HCT116 (cell line): ENCODE results near the gene CACNG6. TPM values are rescaled to one million over a fixed set of nuclear protein-coding genes. Genes with fewer than 3 reads are reported as not detected.

Source experiments
- ATAC-seq: fragments of 200-7000 bp; cut with Tn5 transposase; 2 replicates; pipeline ENCODE4 v1.9.1; 2020; ENCODE audit warnings: mild to moderate bottlenecking, moderate library complexity
- BruUV-seq: library from RNA; stranded (reverse); fragments of 400-500 nt; replicated peaks from 2 replicates; lab custom pipeline; 2021; lab: Mats Ljungman, UMichigan
- CTCF ChIA-PET: fragments of 300-600 bp; sonication (Branson Sonifier 250); formaldehyde crosslinking; loops from one replicate; lab custom pipeline; 2021; ENCODE audit warnings: antibody characterized with exemption; lab: Charles Lee
- POLR2A ChIA-PET: fragments of 300-600, 350-600 bp; sonication (Branson Sonifier 250); formaldehyde crosslinking; loops from one replicate; lab custom pipeline; 2021; ENCODE audit warnings: antibody characterized with exemption; lab: Charles Lee
- RAD21 ChIA-PET, 2 experiments: fragments of 300-600 bp; sonication (Branson Sonifier 250); formaldehyde crosslinking; loops; one replicate each; lab custom pipeline; 2023; ENCODE audit warnings: low total read pairs in 2 of 2; ENCODE audit not compliant: uncharacterized antibody in 2 of 2, unreplicated experiment in 2 of 2, low non-redundant PET in 1 of 2; lab: Charles Lee
- DNase-seq: peaks from one replicate; pipeline ENCODE4 v3.0.0-alpha.2; 2010; ENCODE audit warnings: low read depth, low spot score
- H2AFZ ChIP-seq: fragments of 200-600 bp; shearing (Covaris generic), sonication (generic); 2 replicates; pipeline ENCODE4 v1.6.1; 2017; ENCODE audit warnings: low read depth, mixed run types, mixed read lengths, antibody characterized with exemption, low read length; ENCODE audit not compliant: poor library complexity, severe bottlenecking
- H3K27ac ChIP-seq: 2 replicates; pipeline ENCODE4 v1.5.1; 2012; ENCODE audit warnings: low read depth, low read length
- H3K27me3 ChIP-seq: fragments of 200-600 bp; sonication (generic); 2 replicates; pipeline ENCODE4 v1.6.1; 2016; ENCODE audit warnings: mixed run types, low read length, mixed read lengths; ENCODE audit not compliant: insufficient read depth
- H3K36me3 ChIP-seq, 2 experiments: fragments of 200-500 bp in 1 of 2; fragments of 200-600 bp in 1 of 2; sonication (Bioruptor generic) in 1 of 2; sonication (generic) in 1 of 2; 2 replicates each; pipeline versions ENCODE4 v1.5.1 to v1.6.1; 2014 to 2016; ENCODE audit warnings: low read length in 2 of 2, inconsistent platforms in 1 of 2, mixed read lengths in 1 of 2, mixed run types in 1 of 2; ENCODE audit not compliant: insufficient read depth in 2 of 2, control insufficient read depth in 1 of 2
- H3K4me1 ChIP-seq, 2 experiments: fragments of 200-600 bp in 1 of 2; sonication (generic) in 1 of 2; 2 replicates each; pipeline versions ENCODE4 v1.5.1 to v1.6.1; 2012 to 2017; ENCODE audit warnings: low read length in 2 of 2, inconsistent platforms in 1 of 2, mild to moderate bottlenecking in 1 of 2, mixed read lengths in 1 of 2, mixed run types in 1 of 2, moderate library complexity in 1 of 2; ENCODE audit not compliant: insufficient read depth in 2 of 2, control insufficient read depth in 1 of 2
- H3K4me2 ChIP-seq: fragments of 200-600 bp; sonication (generic); 2 replicates; pipeline ENCODE4 v1.6.1; 2017; ENCODE audit warnings: mixed run types, low read length, mixed read lengths
- H3K4me3 ChIP-seq, 2 experiments: fragments of 200-600 bp in 1 of 2; sonication (generic) in 1 of 2; replicated peaks in 1 of 2; 2 replicates each; pipeline ENCODE4 v1.5.1; 2011 to 2016; ENCODE audit warnings: low read length in 2 of 2, control low read depth in 1 of 2, low read depth in 1 of 2, mild to moderate bottlenecking in 1 of 2, mixed read lengths in 1 of 2, mixed run types in 1 of 2
- H3K79me2 ChIP-seq: fragments of 200-600 bp; sonication (generic); 2 replicates; pipeline ENCODE4 v1.6.1; 2017; ENCODE audit warnings: mild to moderate bottlenecking, mixed run types, low read length, moderate library complexity, mixed read lengths; ENCODE audit not compliant: insufficient read depth
- H3K9ac ChIP-seq: fragments of 200-600 bp; sonication (generic); 2 replicates; pipeline ENCODE4 v1.6.1; 2016; ENCODE audit warnings: low read length, mixed read lengths
- H3K9me2 ChIP-seq: fragments of 200-600 bp; sonication (generic), shearing (Covaris generic); 2 replicates; pipeline ENCODE4 v1.6.1; 2017; ENCODE audit warnings: mixed run types, mild to moderate bottlenecking, moderate library complexity; ENCODE audit not compliant: insufficient read depth
- H3K9me3 ChIP-seq, 2 experiments: fragments of 200-500 bp in 1 of 2; fragments of 200-600 bp in 1 of 2; sonication (Bioruptor generic) in 1 of 2; sonication (generic) in 1 of 2; 2 replicates each; pipeline ENCODE4 v1.6.1; 2014 to 2017; ENCODE audit warnings: low read length in 2 of 2, mixed read lengths in 2 of 2, inconsistent platforms in 1 of 2, low read depth in 1 of 2, mild to moderate bottlenecking in 1 of 2, mixed run types in 1 of 2, moderate library complexity in 1 of 2; ENCODE audit not compliant: control insufficient read depth in 1 of 2, insufficient read depth in 1 of 2
- H4K20me1 ChIP-seq: fragments of 200-600 bp; sonication (generic), shearing (Covaris generic); 2 replicates; pipeline ENCODE4 v1.6.1; 2017; ENCODE audit warnings: mixed run types, mild to moderate bottlenecking, moderate library complexity; ENCODE audit not compliant: insufficient read depth
- CBX3 ChIP-seq: IDR thresholded peaks from 2 replicates; pipeline ENCODE4 v1.6.1; 2012; ENCODE audit warnings: low read depth
- CEBPB ChIP-seq: IDR thresholded peaks from 2 replicates; pipeline ENCODE4 v1.6.1; 2012; ENCODE audit warnings: low read depth
- EZH2 ChIP-seq: fragments of 200-600 bp; sonication (generic); IDR thresholded peaks from 2 replicates; pipeline ENCODE4 v1.6.1; 2017; ENCODE audit warnings: antibody characterized with exemption, mixed run types
- EZH2phosphoT487 ChIP-seq: fragments of 200-600 bp; IDR thresholded peaks from 2 replicates; pipeline ENCODE4 v1.6.1; 2018; ENCODE audit warnings: antibody characterized with exemption, borderline replicate concordance
- JUND ChIP-seq: IDR thresholded peaks from 2 replicates; pipeline ENCODE4 v1.6.1; 2012
- POLR2AphosphoS5 ChIP-seq: IDR thresholded peaks from 2 replicates; pipeline ENCODE4 v1.6.1; 2011; ENCODE audit warnings: mild to moderate bottlenecking, low read depth, low read length, moderate library complexity
- RAD21 ChIP-seq: IDR thresholded peaks from 2 replicates; pipeline ENCODE4 v1.6.1; 2012; ENCODE audit warnings: low read depth, mild to moderate bottlenecking
- SIN3A ChIP-seq: IDR thresholded peaks from 2 replicates; pipeline ENCODE4 v1.6.1; 2012; ENCODE audit warnings: low read depth
- TCF7L2 ChIP-seq: IDR thresholded peaks from 2 replicates; pipeline ENCODE4 v1.7.0; 2011; ENCODE audit warnings: borderline replicate concordance, inconsistent platforms; ENCODE audit not compliant: insufficient read depth, insufficient read length; ENCODE audit errors: extremely low read depth
- ZBTB33 ChIP-seq: IDR thresholded peaks from 2 replicates; pipeline ENCODE4 v1.6.1; 2011; ENCODE audit warnings: mild to moderate bottlenecking, low read length, moderate library complexity; ENCODE audit not compliant: insufficient replicate concordance; ENCODE audit errors: extremely low read depth
- intact Hi-C: fragments of 100-400 bp; cut with micrococcal nuclease; formaldehyde crosslinking; loops from 2 replicates; pipeline ENCODE4 v1.10.0; 2022
- total RNA-seq: library from RNA; stranded (reverse); gene quantifications from one replicate; pipeline ENCODE4 v1.2.1, GENCODE V29; 2021; ENCODE audit not compliant: unreplicated experiment
- TF ChIP-seq, protein P1 (sequence below), 3 experiments: fragments of 200-600 bp in 1 of 3; sonication (generic) in 1 of 3; IDR thresholded peaks in 2 of 3; conservative IDR thresholded peaks in 1 of 3; 2 replicates each; pipeline ENCODE4 v1.5.1; 2012 to 2017; ENCODE audit warnings: low read depth in 2 of 3, low read length in 2 of 3, antibody characterized with exemption in 1 of 3, borderline replicate concordance in 1 of 3, control low read depth in 1 of 3, mild to moderate bottlenecking in 1 of 3, mixed read lengths in 1 of 3, mixed run types in 1 of 3, moderate library complexity in 1 of 3; ENCODE audit not compliant: insufficient read depth in 1 of 3

The CACNG6 gene
- total RNA-seq, 1 experiment from 2014 or later = 0.15 TPM

DNA sequence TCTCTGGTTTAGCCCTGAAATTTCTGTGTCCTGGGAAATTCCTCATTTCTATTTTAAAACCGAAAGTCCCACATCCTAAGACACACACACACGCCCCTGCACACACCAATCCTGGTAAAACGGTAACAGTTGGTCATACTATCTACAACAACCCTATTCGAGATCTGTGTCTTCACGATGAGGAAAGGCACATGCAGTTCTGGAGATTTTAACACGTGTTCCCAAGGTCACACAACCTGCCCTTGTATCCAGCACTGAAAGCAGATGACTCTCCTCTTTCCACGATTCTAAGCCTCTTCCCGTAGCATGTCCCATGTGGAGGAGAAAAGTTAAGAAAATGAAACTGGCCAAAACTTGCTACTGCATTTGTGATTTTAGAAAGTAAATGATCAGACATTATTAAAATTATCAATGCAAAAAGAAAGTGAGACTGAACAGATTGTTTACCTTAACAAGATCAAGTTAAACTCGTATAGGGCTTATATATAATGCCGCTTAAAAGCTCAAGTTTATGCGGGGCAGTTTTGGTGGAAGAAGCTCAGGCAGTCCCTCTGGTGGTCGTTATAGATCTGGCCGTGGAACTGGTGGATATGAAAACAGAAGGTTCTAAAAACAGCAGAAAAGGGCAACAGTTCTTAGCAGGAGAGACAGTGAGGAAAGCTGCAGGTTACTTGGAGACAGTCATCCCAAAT is 39.6 kb downstream of the CACNG6 start:
- no peak overlapping the region for H3K9ac ChIP-seq
- no peaks in the 10 kb centered on the region for H3K9me3 ChIP-seq
- BruUV-seq = no TSS peak
- DNase-seq (no peak), ATAC-seq (peak; percentile 44; the same call in 1 of the 2 replicates)
- H3K79me2 ChIP-seq = no peaks in the 10 kb centered on the region
- H3K9me2 ChIP-seq = no peaks in the 10 kb centered on the region
- peaks cover 0 to 3% of the 10 kb centered on the region in 2 experiments; a peak in 1 of 4 replicates for H3K4me1 ChIP-seq
- CTCF ChIA-PET = interaction anchor here (0.8 to 1.4 kb wide), 4 partner anchors 11 to 238 kb away, joined by 3 to 9 read pairs (median 4); no protein-coding TSS in a partner anchor
- H3K4me2 ChIP-seq = no peak overlapping the region
- TF ChIP-seq RAD21 (peak; percentile 40; the same call in 1 of the 2 replicates), TCF7L2 (no peak), CBX3 (no peak), SIN3A (no peak), EZH2phosphoT487 (no peak), POLR2AphosphoS5 (no peak), CEBPB (no peak), JUND (no peak), ZBTB33 (no peak), EZH2 (no peak)
- TF ChIP-seq, protein P1, sequence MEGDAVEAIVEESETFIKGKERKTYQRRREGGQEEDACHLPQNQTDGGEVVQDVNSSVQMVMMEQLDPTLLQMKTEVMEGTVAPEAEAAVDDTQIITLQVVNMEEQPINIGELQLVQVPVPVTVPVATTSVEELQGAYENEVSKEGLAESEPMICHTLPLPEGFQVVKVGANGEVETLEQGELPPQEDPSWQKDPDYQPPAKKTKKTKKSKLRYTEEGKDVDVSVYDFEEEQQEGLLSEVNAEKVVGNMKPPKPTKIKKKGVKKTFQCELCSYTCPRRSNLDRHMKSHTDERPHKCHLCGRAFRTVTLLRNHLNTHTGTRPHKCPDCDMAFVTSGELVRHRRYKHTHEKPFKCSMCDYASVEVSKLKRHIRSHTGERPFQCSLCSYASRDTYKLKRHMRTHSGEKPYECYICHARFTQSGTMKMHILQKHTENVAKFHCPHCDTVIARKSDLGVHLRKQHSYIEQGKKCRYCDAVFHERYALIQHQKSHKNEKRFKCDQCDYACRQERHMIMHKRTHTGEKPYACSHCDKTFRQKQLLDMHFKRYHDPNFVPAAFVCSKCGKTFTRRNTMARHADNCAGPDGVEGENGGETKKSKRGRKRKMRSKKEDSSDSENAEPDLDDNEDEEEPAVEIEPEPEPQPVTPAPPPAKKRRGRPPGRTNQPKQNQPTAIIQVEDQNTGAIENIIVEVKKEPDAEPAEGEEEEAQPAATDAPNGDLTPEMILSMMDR (IDR thresholded peaks at IDR 0.05 in 2 of 3, conservative IDR thresholded peaks at IDR 0.05 in 1 of 3; ENCODE audit: borderline replicate concordance in 1 of 3, insufficient read depth in 1 of 3, low read depth in 2 of 3, low read length in 2 of 3) = peak; percentile 35 to 52 (median 47); a peak in 5 of 6 replicates
- H2AFZ ChIP-seq = no peak overlapping the region
- no peaks in the 10 kb centered on the region for H3K36me3 ChIP-seq
- H3K27ac ChIP-seq = no peak overlapping the region
- H3K4me3 ChIP-seq = no peak overlapping the region
- no peaks in the 10 kb centered on the region for H4K20me1 ChIP-seq
- intact Hi-C loops = loop anchor here (1.0 kb wide), 1 partner anchor 222 kb away; no protein-coding TSS in a partner anchor
- RAD21 ChIA-PET = interaction anchor here (0.7 to 0.8 kb wide), 2 partner anchors 164 to 224 kb away, joined by 3 read pairs; no protein-coding TSS in a partner anchor
- POLR2A ChIA-PET = no interaction called here
- H3K27me3 ChIP-seq = no peaks in the 10 kb centered on the region
